A549 (cell line): ENCODE results near the gene MEG3. TPM values are rescaled to one million over a fixed set of nuclear protein-coding genes. Genes with fewer than 3 reads are reported as not detected.

Experiments used
- ATAC-seq, 2 experiments: fragments of 200-7000 bp in 1 of 2; fragments of >200 bp in 1 of 2; cut with Nextera tagmentation in 1 of 2; cut with Tn5 transposase in 1 of 2; 3 replicates each; pipeline versions ENCODE4 v1.8.0 to v1.9.1; 2018 to 2020; ENCODE audit warnings: mild to moderate bottlenecking in 1 of 2, moderate library complexity in 1 of 2
- CTCF ChIA-PET: fragments of 300-600 bp; sonication (Branson Sonifier 250); formaldehyde crosslinking; extraction: SDS; loops from one replicate; lab custom pipeline; 2021; ENCODE audit warnings: antibody characterized with exemption, inconsistent platforms; lab: Yijun Ruan, JAX
- POLR2A ChIA-PET: fragments of 350-600 bp; formaldehyde crosslinking; extraction: SDS; loops from one replicate; lab custom pipeline; 2021; ENCODE audit warnings: antibody characterized with exemption, inconsistent platforms; lab: Yijun Ruan, JAX
- DNase-seq, 2 experiments: peaks; one replicate each; pipeline versions ENCODE4 v3.0.0 to v3.0.0-alpha.2; 2011 to 2016; ENCODE audit warnings: low read depth in 1 of 2, low spot score in 1 of 2
- FAIRE-seq: peaks from 2 replicates; lab custom pipeline; 2011; peaks lifted over from hg19 to GRCh38; lab: Jason Lieb, UNC
- H3K27ac ChIP-seq, 2 experiments: fragments of >200 bp; sonication (Bioruptor Twin); formaldehyde crosslinking; 3 replicates each; pipeline ENCODE4 v1.5.1; 2016 to 2017
- H3K4me1 ChIP-seq: fragments of >200 bp; sonication (Bioruptor Twin); formaldehyde crosslinking; 3 replicates; pipeline ENCODE4 v1.6.1; 2016
- H3K4me2 ChIP-seq: fragments of >200 bp; sonication (Bioruptor Twin); formaldehyde crosslinking; 3 replicates; pipeline ENCODE4 v1.6.1; 2016
- H3K4me3 ChIP-seq: fragments of >200 bp; sonication (Bioruptor Twin); formaldehyde crosslinking; 3 replicates; pipeline ENCODE4 v1.5.1; 2016
- H3K9me3 ChIP-seq: fragments of >200 bp; sonication (Bioruptor Twin); formaldehyde crosslinking; 3 replicates; pipeline ENCODE4 v1.6.1; 2016
- CBX8 ChIP-seq: fragments of 200-600 bp; sonication (generic); IDR thresholded peaks from 2 replicates; pipeline ENCODE4 v1.6.1; 2016
- CHD4 ChIP-seq: fragments of 200-600 bp; sonication (generic); IDR thresholded peaks from 2 replicates; pipeline ENCODE4 v1.6.1; 2016; ENCODE audit warnings: antibody characterized with exemption, mild to moderate bottlenecking, borderline replicate concordance
- EHF ChIP-seq: fragments of 250-450 bp; sonication (Bioruptor Pico); IDR thresholded peaks from 2 replicates; pipeline ENCODE4 v1.5.0; 2020; ENCODE audit warnings: mild to moderate bottlenecking
- FOSB ChIP-seq: fragments of 250-450 bp; sonication (Bioruptor Pico); IDR thresholded peaks from 2 replicates; pipeline ENCODE4 v1.5.0; 2020; ENCODE audit warnings: mild to moderate bottlenecking, moderate library complexity
- FOSL2 ChIP-seq, 2 experiments: fragments of 450-650 bp in 1 of 2; fragments of >200 bp in 1 of 2; sonication (Bioruptor Twin) in 1 of 2; formaldehyde crosslinking; IDR thresholded peaks; 2 replicates each; pipeline versions ENCODE4 v1.5.0 to v1.6.1; 2016 to 2020; ENCODE audit warnings: mild to moderate bottlenecking in 1 of 2, moderate library complexity in 1 of 2
- HDAC2 ChIP-seq: fragments of 200-600 bp; sonication (generic); IDR thresholded peaks from 2 replicates; pipeline ENCODE4 v1.6.1; 2016
- HOXB13 ChIP-seq: fragments of 250-450 bp; sonication (Bioruptor Pico); IDR thresholded peaks from 2 replicates; pipeline ENCODE4 v1.5.0; 2020; ENCODE audit warnings: low read depth, mild to moderate bottlenecking, moderate library complexity
- HOXB5 ChIP-seq: fragments of 250-450 bp; sonication (Bioruptor Pico); IDR thresholded peaks from 2 replicates; pipeline ENCODE4 v1.5.0; 2020; ENCODE audit warnings: mild to moderate bottlenecking, moderate library complexity
- JUN ChIP-seq, 2 experiments: fragments of >200 bp; sonication (Bioruptor Twin); formaldehyde crosslinking; IDR thresholded peaks; 2 replicates in 1 of 2; 3 replicates in 1 of 2; pipeline ENCODE4 v1.6.1; 2016 to 2017
- KDM1A ChIP-seq: fragments of 200-600 bp; sonication (generic); IDR thresholded peaks from 2 replicates; pipeline ENCODE4 v1.6.1; 2016; ENCODE audit warnings: low read depth, mild to moderate bottlenecking
- KDM5A ChIP-seq: fragments of 200-600 bp; sonication (generic); IDR thresholded peaks from 2 replicates; pipeline ENCODE4 v1.6.1; 2016; ENCODE audit warnings: antibody characterized with exemption, mild to moderate bottlenecking
- MYC ChIP-seq: IDR thresholded peaks from 2 replicates; pipeline ENCODE4 v1.6.1; 2012; ENCODE audit warnings: mild to moderate bottlenecking, inconsistent platforms, low read length, improper control_type of control experiment, borderline replicate concordance
- NFE2L2 ChIP-seq: fragments of 150-350 bp; conservative IDR thresholded peaks from 2 replicates; pipeline ENCODE4 v1.6.1; 2014; ENCODE audit warnings: low read length
- NPAS2 ChIP-seq: fragments of 250-450 bp; sonication (Bioruptor Pico); IDR thresholded peaks from 2 replicates; pipeline ENCODE4 v1.8.0; 2022; ENCODE audit warnings: mild to moderate bottlenecking, moderate library complexity, borderline replicate concordance
- NR3C1 ChIP-seq: fragments of >200 bp; sonication (Bioruptor Twin); formaldehyde crosslinking; IDR thresholded peaks from 3 replicates; pipeline ENCODE4 v1.6.1; 2017
- PHF8 ChIP-seq: fragments of 200-600 bp; sonication (generic); IDR thresholded peaks from 2 replicates; pipeline ENCODE4 v1.6.1; 2016; ENCODE audit warnings: low read depth, mild to moderate bottlenecking, antibody characterized with exemption, moderate library complexity, borderline replicate concordance
- POLR2AphosphoS2 ChIP-seq: conservative IDR thresholded peaks from 2 replicates; pipeline ENCODE4 v1.6.1; 2012; ENCODE audit warnings: low read length, improper control_type of control experiment, inconsistent platforms
- RARB ChIP-seq: fragments of 250-450 bp; sonication (Bioruptor Pico); IDR thresholded peaks from 2 replicates; pipeline ENCODE4 v1.8.0; 2021; ENCODE audit warnings: mild to moderate bottlenecking, moderate library complexity
- SREBF2 ChIP-seq: fragments of 450-650 bp; IDR thresholded peaks from 2 replicates; pipeline ENCODE4 v1.6.1; 2014; ENCODE audit warnings: mild to moderate bottlenecking, moderate library complexity
- TFCP2L1 ChIP-seq: fragments of 250-450 bp; sonication (Bioruptor Pico); IDR thresholded peaks from 2 replicates; pipeline ENCODE4 v1.5.0; 2021; ENCODE audit warnings: mild to moderate bottlenecking
- ZSCAN20 ChIP-seq: fragments of 250-450 bp; sonication (Bioruptor Pico); IDR thresholded peaks from 2 replicates; pipeline ENCODE4 v1.8.0; 2022; ENCODE audit warnings: mild to moderate bottlenecking, moderate library complexity
- WGBS: methylation state at CpG from one replicate; pipeline ENCODE4 v1.1.6; 2017; ENCODE audit errors: missing lambda C conversion rate; 5-methylcytosine and 5-hydroxymethylcytosine counted together
- polyA plus RNA-seq, 4 experiments: library from polyadenylated mRNA; depleted of rRNA in 3 of 4; stranded (reverse); fragments of >200 nt; fragmentation: RNase III in 1 of 4; extraction: RNeasy Plus Mini Kit Qiagen cat#74134 plus additional on column Dnase treatment in 1 of 4; gene quantifications; 2 replicates in 3 of 4; 3 replicates in 1 of 4; pipeline ENCODE4 v1.2.3, GENCODE V29; 2011 to 2017
- TF ChIP-seq, protein P1 (sequence below): IDR thresholded peaks from 2 replicates; pipeline ENCODE4 v1.6.1; 2012
- TF ChIP-seq, protein P2 (sequence below): fragments of 250-450 bp; sonication (Bioruptor Pico); IDR thresholded peaks from 2 replicates; pipeline ENCODE4 v1.5.0; 2020; ENCODE audit warnings: low read depth, mild to moderate bottlenecking, moderate library complexity
- TF ChIP-seq, protein P3 (sequence below): IDR thresholded peaks from 2 replicates; pipeline ENCODE4 v1.6.1; 2012
- TF ChIP-seq, protein P4 (sequence below): fragments of 200-600 bp; sonication (generic); IDR thresholded peaks from 2 replicates; pipeline ENCODE4 v1.6.1; 2016; ENCODE audit warnings: antibody characterized with exemption, mild to moderate bottlenecking, moderate library complexity

MEG3 gene
- polyA plus RNA-seq, 2 of the 4 experiments (the other 2 are of a cell fraction): 27.0 to 56.7 TPM

DNA sequence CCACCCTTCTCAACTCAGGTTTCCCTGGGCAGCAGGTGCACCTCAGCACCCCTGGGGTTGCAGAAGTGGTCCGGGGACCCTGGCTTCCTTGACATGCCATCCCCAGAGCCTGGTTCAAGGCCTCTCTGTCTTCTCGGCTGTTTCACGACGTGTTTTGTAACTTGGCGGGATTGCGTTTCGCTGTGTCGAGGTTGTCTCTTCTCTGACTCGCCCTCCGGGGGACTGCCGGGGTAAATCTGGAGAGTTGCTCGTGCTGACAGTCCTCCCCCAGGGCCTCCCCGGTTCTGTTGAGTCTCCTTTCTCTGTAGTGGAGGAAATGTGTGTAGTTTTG lies 25.6 kb downstream of the MEG3 start:
- ATAC-seq (no peak), DNase-seq (no peak), FAIRE-seq (no peak)
- 93% methylated on average over 13 of the region's 13 CpGs for WGBS
- CTCF ChIA-PET: interaction anchor here (0.6 to 4.4 kb wide), 14 partner anchors 8 to 838 kb away, joined by 3 to 30 read pairs (median 4); no protein-coding TSS in a partner anchor
- POLR2A ChIA-PET: no interaction called here
- H3K27ac ChIP-seq: peak overlapping the region in 1 of 2 experiments; percentile 65; a peak in 3 of 6 replicates
- H3K9me3 ChIP-seq: no peaks in the 10 kb centered on the region
- no peak overlapping the region for H3K4me2 ChIP-seq
- H3K4me3 ChIP-seq: no peak overlapping the region
- TF ChIP-seq, protein P1, sequence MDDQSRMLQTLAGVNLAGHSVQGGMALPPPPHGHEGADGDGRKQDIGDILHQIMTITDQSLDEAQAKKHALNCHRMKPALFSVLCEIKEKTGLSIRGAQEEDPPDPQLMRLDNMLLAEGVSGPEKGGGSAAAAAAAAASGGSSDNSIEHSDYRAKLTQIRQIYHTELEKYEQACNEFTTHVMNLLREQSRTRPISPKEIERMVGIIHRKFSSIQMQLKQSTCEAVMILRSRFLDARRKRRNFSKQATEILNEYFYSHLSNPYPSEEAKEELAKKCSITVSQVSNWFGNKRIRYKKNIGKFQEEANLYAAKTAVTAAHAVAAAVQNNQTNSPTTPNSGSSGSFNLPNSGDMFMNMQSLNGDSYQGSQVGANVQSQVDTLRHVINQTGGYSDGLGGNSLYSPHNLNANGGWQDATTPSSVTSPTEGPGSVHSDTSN: no peak
- TF ChIP-seq NR3C1 (no peak), RARB (no peak), JUN (IDR thresholded peaks at IDR 0.05) (no peak), NPAS2 (CRISPR knock-in tag) (no peak), ZSCAN20 (CRISPR knock-in tag) (no peak), HOXB13 (CRISPR knock-in tag) (no peak), POLR2AphosphoS2 (no peak), FOSL2 (IDR thresholded peaks at IDR 0.05) (no peak), FOSL2 (CRISPR knock-in tag; IDR thresholded peaks at IDR 0.05) (no peak), CBX8 (no peak), KDM5A (no peak)
- TF ChIP-seq, protein P2, sequence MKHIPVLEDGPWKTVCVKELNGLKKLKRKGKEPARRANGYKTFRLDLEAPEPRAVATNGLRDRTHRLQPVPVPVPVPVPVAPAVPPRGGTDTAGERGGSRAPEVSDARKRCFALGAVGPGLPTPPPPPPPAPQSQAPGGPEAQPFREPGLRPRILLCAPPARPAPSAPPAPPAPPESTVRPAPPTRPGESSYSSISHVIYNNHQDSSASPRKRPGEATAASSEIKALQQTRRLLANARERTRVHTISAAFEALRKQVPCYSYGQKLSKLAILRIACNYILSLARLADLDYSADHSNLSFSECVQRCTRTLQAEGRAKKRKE (CRISPR knock-in tag): no peak
- H3K4me1 ChIP-seq: peaks cover 7% of the 10 kb centered on the region; the same call in 1 of the 3 replicates

DNA sequence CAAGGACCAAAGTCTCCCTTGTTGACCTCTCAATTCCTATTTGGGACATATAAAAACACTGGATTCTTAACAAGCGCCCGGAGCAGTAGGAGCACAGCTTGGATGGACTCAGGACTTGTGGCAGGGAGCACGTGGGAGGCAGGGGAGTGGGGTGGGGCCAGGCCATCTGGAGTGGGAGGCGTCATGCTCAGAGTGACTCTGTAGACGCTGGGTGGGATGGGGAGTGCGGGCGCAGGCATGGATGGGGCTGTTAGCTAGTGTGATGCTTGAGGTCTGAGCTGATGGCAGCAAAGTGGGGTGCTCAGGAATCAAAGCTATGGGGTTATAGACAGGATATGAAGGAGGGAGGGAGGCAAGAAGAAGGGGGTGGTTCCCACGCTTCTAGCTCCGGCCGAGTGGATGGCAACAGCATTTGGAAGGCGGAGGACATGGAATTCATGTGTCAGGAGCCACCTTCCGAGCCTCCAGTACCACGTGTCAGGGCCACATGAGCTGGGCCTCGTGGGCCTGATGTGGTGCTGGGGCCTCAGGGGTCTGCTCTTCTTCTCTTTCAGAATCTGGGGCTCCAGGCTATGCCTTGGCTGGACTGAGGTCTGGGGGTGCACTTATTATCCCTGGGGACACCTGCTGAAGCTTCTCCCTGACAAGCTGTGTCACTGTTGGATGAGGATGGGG lies 26.2 kb downstream of the MEG3 start:
- CTCF ChIA-PET: interaction anchor here (0.7 to 4.4 kb wide), 9 partner anchors 8 to 813 kb away, joined by 3 to 30 read pairs (median 3); no protein-coding TSS in a partner anchor
- ATAC-seq: no peak

More for the DNA sequence above, 26.2 kb downstream of the MEG3 start:
- peak overlapping the region in 1 of 2 experiments; percentile 65; a peak in 3 of 6 replicates for H3K27ac ChIP-seq
- POLR2A ChIA-PET: no interaction called here
- H3K4me3 ChIP-seq: no peak overlapping the region
- DNase-seq: no peak
- H3K4me1 ChIP-seq: peaks cover 7% of the 10 kb centered on the region; the same call in 1 of the 3 replicates
- TF ChIP-seq CBX8 (no peak), TFCP2L1 (CRISPR knock-in tag) (no peak), CHD4 (no peak), NR3C1 (no peak), FOSB (CRISPR knock-in tag) (no peak), MYC (no peak), HOXB5 (CRISPR knock-in tag) (no peak), EHF (CRISPR knock-in tag) (no peak), PHF8 (no peak), HDAC2 (no peak), SREBF2 (no peak), ZSCAN20 (CRISPR knock-in tag) (no peak), NFE2L2 (no peak), NPAS2 (CRISPR knock-in tag) (no peak), KDM1A (no peak)
- TF ChIP-seq, protein P3, sequence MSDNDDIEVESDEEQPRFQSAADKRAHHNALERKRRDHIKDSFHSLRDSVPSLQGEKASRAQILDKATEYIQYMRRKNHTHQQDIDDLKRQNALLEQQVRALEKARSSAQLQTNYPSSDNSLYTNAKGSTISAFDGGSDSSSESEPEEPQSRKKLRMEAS: no peak
- TF ChIP-seq, protein P1: no peak
- TF ChIP-seq, protein P4, sequence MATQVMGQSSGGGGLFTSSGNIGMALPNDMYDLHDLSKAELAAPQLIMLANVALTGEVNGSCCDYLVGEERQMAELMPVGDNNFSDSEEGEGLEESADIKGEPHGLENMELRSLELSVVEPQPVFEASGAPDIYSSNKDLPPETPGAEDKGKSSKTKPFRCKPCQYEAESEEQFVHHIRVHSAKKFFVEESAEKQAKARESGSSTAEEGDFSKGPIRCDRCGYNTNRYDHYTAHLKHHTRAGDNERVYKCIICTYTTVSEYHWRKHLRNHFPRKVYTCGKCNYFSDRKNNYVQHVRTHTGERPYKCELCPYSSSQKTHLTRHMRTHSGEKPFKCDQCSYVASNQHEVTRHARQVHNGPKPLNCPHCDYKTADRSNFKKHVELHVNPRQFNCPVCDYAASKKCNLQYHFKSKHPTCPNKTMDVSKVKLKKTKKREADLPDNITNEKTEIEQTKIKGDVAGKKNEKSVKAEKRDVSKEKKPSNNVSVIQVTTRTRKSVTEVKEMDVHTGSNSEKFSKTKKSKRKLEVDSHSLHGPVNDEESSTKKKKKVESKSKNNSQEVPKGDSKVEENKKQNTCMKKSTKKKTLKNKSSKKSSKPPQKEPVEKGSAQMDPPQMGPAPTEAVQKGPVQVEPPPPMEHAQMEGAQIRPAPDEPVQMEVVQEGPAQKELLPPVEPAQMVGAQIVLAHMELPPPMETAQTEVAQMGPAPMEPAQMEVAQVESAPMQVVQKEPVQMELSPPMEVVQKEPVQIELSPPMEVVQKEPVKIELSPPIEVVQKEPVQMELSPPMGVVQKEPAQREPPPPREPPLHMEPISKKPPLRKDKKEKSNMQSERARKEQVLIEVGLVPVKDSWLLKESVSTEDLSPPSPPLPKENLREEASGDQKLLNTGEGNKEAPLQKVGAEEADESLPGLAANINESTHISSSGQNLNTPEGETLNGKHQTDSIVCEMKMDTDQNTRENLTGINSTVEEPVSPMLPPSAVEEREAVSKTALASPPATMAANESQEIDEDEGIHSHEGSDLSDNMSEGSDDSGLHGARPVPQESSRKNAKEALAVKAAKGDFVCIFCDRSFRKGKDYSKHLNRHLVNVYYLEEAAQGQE: no peak
- TF ChIP-seq, all 56 proteins: peak for 0
- Histone ChIP-seq H3K9me3 (no peaks in the 10 kb centered on the region), H3K4me2 (no peak overlapping the region)
- FAIRE-seq: no peak
- WGBS: 92% methylated on average over 14 of the region's 14 CpGs
